HG03025 (cell line): ENCODE measurements around the gene ARPC2.

Experiments used
- ATAC-seq: cut with Tn5 transposase; IDR thresholded peaks from one replicate; pipeline ENCODE4 v1.9.1; 2021; ENCODE audit warnings: mild to moderate bottlenecking, moderate library complexity; ENCODE audit not compliant: unreplicated experiment, low FRiP score

Gene ARPC2

GRCh38 chr2:218216336-218216673 is 684 bp upstream of the ARPC2 start:
- ATAC-seq: no peak

GRCh38 chr2:218217360-218218267 is 625 bp downstream of the ARPC2 start:
- ATAC-seq: peak; percentile 36

GRCh38 chr2:218218268-218219185 is 1.5 kb downstream of the ARPC2 start:
- peak; percentile 38 for ATAC-seq

- no peak for ATAC-seq
These were observed 2.9 kb downstream of the ARPC2 start for GRCh38 chr2:218219934-218220333.

GRCh38 chr2:218221000-218221399 is 4.0 kb downstream of the ARPC2 start:
- ATAC-seq: no peak

- no peak for ATAC-seq
These were observed 6.1 kb downstream of the ARPC2 start for GRCh38 chr2:218223046-218223445.

- no peak for ATAC-seq
These were observed 7.2 kb downstream of the ARPC2 start for GRCh38 chr2:218224186-218224585.

GRCh38 chr2:218226903-218227302 is 9.9 kb downstream of the ARPC2 start:
- ATAC-seq: no peak

GRCh38 chr2:218228366-218229090 is 11.5 kb downstream of the ARPC2 start:
- no peak for ATAC-seq

- ATAC-seq: peak; percentile 82
These were observed 12.2 kb downstream of the ARPC2 start for GRCh38 chr2:218229239-218229638.

- no peak for ATAC-seq
These were observed 12.9 kb downstream of the ARPC2 start for GRCh38 chr2:218229851-218230250.

GRCh38 chr2:218230882-218231281 is 13.9 kb downstream of the ARPC2 start:
- ATAC-seq: no peak

- ATAC-seq: no peak
These were observed 16.6 kb downstream of the ARPC2 start for GRCh38 chr2:218233543-218233942.

GRCh38 chr2:218234521-218234920 is 17.5 kb downstream of the ARPC2 start:
- no peak for ATAC-seq

- ATAC-seq: no peak
These were observed 18.0 kb downstream of the ARPC2 start for GRCh38 chr2:218235017-218235416.

- ATAC-seq: no peak
These were observed 19.8 kb downstream of the ARPC2 start for GRCh38 chr2:218236829-218237228.

- no peak for ATAC-seq
These were observed 21.9 kb downstream of the ARPC2 start for GRCh38 chr2:218238887-218239286.

- no peak for ATAC-seq
These were observed 27.2 kb downstream of the ARPC2 start for GRCh38 chr2:218244204-218244603.

GRCh38 chr2:218244665-218245064 is 27.7 kb downstream of the ARPC2 start:
- ATAC-seq: no peak

- no peak for ATAC-seq
These were observed 28.2 kb downstream of the ARPC2 start for GRCh38 chr2:218245214-218245613.

- ATAC-seq: no peak
These were observed 32.7 kb downstream of the ARPC2 start for GRCh38 chr2:218249691-218250090.
